GM18505 (cell line): Measurements from ENCODE around the gene LRRC71.

ENCODE experiments used
- ATAC-seq: cut with Tn5 transposase; IDR thresholded peaks from one replicate; pipeline ENCODE4 v1.9.1; 2021; ENCODE audit not compliant: unreplicated experiment
- POLR2A ChIP-seq: IDR thresholded peaks from 4 replicates; pipeline ENCODE4 v1.6.1; 2011; ENCODE audit warnings: borderline replicate concordance; ENCODE audit not compliant: insufficient read depth, insufficient read length; ENCODE audit errors: extremely low read depth

Gene LRRC71

DNA sequence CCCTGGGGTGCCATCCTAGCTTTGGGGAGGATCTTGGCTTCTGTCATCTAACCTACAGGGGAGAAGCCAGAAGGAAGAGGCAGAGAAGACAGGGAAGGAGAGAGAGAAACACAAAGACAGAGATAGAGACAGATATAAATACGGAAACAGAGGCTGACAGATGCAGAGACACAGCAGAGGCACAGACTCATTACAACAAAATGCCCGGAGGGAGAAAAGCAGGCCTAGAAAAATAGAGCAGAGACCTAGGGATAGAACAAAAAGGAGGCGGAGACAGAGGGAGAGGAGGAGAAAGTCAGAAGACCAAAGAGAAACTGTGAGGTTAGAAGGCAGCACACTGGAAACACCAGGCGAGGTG lies 25.0 kb upstream of the LRRC71 start:
- no peak for TF ChIP-seq POLR2A
- ATAC-seq, result no peak

DNA sequence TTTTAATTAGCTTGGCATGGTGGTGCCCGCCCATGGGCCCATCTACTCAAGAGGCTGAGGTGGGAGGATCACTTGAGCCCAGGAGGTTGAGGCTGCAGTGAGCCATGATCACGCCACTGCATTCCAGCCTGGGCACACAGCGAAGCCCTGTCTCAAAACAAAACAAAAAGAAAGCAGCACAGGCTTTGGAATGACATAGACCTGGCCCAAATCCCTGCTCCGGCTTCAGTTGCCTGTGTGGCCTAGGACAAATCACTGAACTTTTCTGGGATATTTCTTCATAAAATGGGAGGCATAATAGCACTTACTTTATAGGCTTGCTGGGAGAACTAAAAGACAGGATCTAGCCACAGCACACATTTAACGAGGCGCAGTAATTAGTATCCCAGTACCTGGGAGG lies 24.5 kb upstream of the LRRC71 start:
- no peak for TF ChIP-seq POLR2A
- no peak for ATAC-seq

DNA sequence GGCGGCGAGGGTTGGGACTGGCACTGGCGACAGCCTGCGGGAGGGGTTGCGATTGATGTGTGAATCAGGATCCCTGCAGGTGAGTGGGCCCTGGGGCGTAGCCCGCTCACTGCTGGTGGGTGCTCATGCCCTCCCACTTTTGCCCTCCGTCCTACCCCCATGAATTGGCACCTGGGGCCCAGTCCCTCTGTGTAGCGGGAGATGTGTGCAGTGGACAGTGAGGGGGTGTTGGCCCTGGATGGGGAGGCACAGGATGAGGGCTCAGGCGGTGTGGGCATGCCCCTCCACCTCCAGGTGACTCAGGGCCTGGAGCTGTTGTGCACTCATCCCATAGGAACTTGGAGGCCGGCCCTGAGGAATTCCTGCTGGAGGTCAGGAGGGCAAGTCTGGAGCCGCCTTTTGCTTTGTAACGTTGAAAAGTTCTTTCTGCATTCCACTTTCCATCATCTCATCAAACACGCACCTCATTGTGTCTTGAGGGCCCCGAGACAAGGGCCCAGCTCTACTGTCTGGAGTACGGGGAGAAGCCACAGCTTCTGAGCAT lies 23.9 kb upstream of the LRRC71 start:
- TF ChIP-seq POLR2A, result no peak
- no peak for ATAC-seq

DNA sequence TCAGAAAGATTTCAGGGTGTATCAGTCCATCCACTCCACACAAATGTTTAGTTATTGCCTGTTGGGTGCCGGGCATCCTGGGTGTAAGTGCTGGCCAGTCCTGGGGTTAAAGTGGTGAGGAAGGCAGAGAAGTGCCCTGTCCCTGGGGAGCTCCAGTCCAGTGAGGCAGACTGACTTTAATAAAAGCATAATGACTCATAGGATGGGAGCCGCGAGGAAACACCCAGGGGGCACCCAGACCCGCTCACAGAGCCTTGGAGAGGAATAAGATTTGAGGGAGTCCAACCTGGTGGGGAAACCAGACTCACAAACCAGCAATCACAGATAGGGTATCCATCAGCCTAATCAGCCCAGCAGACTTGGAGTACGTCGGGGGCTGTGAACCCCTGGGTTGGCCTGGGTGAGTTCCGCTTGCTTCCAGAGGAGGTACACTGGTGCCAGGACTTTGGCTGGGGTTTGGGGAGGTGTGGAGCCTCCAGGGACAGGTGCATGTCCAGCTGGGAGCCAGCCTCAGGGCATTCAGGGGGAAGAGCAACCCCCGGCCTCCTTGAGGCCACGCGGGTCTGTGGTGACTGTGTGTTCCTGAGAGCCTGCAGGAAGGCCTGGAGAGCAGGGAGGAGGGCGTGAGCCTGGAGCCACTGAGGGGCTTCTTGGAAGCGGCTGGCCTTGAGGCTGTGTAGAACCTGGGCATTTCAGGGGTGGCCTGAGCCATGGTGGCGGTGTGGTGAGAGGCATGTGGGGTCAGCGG lies 23.2 kb upstream of the LRRC71 start:
- no peak for TF ChIP-seq POLR2A
- ATAC-seq, result no peak

DNA sequence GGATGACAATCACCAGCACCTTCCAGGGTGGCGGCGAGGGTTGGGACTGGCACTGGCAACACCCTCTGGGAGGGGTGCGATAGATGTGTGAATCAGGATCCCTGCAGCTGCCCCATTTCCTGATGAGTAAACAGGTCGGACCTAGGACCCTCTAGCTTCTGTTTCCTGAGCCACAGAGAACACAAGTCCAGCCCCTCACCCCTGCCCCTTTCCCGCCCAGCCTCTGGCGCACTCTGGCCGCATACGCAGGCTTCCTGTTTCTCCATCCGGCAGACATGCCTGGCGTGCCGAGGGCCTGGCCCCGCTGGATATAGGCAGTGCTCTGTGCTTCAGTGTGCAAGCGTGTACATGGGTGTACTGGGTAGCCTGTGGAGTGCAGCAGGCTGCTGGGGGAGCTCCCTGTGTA lies 22.3 kb upstream of the LRRC71 start:
- ATAC-seq, result no peak
- TF ChIP-seq POLR2A, result no peak

DNA sequence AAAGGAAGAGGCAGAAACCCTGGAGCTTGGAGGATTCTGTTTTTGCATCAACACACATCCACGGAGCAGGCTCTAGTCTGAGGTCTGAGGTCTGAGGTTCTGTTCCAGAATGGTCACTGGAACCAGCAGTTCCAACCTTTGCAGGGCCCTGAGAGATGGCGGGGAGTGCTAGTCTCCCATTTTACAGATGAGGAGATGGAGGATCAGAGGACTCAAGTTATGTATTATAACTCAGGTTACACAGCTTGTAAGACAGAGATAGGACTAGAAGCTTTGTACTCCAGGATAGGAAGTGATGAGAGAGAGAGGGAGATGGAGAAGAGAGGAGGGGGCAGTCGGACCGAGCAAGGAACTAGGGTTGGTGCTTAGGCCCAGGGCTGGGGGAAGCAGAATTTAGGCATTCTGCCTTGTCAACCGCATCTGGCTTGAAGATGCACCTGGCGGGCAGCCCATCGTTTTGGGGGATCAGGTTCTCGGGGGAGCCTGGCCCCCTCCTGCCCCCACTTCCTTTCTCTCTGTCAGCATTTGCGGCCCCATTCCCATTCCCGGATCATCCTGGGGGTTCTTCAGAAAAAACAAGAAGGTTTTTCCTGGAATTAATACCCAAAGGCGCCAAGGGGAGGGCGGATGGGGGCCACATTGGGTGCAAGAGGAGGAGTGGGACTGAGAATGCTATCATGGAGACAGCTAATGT lies 21.3 kb upstream of the LRRC71 start:
- no peak for TF ChIP-seq POLR2A
- ATAC-seq, result no peak

DNA sequence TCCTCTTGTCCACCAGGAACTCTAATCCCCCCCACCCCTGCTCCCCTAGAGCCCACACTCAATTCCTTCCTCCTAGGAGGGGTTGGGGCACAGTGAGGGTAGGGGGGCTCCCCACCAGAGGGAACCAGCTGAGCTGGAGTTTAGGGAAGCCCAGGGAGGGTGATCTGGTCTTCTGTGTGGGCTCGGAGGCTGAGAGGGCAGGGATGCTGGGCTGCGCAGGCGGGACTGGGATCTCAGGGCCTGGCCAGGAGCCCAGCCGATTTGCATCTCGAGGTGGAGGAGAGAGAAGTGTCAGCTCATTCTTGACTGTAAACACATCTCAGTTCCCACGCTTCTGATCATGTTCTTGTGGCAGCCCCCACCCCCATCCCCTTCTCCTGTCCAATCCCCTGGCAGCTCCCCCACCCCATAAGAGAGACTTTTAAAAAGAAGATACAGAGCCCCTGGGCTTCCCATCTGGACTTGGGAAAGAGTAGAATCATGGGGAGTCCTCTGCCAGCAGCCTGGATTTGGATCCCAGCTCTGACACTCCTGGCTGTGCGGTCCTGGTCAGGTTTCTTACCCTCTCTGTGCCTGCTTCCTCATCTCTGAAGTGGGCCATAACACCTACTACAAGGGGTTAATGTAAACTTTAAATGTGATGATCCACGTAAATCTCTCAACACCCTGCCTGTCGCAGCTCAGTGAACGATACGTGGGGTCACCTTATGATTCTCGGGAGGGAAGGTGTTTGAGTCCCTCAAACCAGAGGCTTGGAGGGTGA lies 20.3 kb upstream of the LRRC71 start:
- no peak for ATAC-seq
- TF ChIP-seq POLR2A, result no peak

DNA sequence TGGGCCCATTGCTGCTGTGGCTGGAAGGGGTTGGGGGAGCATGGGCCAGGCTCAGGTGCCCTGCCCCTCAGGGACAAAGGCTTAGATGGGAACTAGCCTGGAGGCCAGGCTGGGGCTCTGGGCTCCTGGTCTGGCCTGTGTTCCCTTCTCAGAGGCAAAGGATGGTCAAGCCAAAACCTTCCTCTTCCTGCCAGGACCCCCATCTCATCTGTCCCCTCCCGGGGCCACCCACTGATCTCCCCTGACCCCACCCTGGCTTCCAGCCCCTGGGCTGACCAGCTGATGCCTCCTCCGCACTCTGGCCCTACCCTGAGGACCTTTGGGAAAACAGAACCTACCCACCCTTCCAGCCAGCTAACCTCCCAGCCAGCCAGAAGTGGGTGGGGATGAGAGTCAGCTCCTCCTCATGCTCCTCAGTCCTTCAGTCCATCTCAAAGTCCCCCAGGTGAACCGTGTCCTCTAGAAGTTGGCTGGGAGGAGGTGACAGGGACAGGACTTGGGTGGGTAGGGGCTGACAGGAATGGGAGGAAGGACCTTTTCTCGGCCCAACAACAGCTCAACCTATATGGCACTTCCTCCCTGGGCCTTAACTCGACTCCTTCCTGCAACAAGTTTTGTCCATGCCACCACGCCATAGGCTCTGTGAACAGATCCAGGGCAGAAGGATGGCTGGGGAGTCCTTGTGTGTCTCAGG lies 19.4 kb upstream of the LRRC71 start:
- no peak for TF ChIP-seq POLR2A
- ATAC-seq, result no peak

DNA sequence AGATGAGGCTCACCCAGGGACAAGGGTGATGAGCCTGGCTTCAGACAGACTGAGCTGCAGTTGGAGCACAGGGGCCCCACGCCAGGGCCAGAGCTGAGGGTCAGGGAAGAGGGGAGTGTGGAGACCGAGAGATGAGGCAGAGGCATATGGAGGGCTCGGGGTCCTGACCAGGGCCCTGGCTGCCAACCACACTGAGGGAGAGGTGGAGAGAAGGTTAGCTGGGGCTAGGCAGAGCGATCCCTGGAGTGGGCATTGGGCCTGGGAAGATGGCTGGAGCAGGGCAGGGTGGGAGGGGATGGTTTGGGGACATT lies 18.9 kb upstream of the LRRC71 start:
- no peak for TF ChIP-seq POLR2A
- no peak for ATAC-seq

DNA sequence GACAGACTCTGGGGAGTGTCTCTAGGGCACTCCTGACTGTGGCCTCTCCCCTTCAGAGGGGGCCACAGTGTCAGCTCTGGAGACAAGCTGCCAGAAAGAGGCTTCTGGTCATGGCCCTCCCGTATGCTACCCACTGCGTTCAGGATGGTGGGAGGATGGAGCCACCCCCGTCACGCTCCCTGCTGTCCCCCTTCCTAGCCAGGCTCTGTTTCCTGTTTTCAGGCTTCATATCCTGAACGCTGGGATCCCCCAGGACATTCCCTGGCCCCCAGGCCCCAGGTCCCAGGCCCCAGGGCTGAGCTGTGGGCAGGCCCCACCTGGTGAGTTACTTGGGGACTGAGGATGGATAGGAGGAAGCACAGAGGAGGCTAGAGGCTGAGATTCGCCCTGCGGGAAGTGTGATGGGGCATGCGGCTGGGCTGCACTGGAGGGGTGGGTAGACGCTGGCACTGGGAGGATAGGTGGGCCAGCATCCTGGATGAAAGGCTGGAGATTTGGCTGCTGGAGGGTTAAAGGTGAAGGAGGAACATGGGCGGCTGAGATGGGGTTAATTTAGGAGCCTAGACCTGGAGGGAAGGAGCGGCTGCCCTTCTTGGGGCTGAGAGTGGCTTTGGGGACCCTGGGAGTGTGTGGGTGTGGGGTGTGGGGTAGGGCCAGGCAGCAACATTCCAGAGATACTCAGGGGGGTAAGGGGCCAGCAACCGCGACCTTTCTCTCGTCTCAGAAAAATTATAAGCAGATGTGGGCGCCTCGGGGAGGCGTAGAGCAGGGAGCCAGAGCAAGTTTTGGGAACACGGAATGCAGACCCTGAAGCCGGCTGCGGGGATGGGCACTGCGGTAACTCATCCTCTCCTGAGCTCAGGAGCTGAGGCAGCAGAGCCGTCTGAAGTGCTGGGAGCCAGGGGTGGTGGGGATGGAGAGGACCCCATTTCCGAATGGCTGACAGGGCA lies 18.2 kb upstream of the LRRC71 start:
- no peak for TF ChIP-seq POLR2A
- no peak for ATAC-seq

DNA sequence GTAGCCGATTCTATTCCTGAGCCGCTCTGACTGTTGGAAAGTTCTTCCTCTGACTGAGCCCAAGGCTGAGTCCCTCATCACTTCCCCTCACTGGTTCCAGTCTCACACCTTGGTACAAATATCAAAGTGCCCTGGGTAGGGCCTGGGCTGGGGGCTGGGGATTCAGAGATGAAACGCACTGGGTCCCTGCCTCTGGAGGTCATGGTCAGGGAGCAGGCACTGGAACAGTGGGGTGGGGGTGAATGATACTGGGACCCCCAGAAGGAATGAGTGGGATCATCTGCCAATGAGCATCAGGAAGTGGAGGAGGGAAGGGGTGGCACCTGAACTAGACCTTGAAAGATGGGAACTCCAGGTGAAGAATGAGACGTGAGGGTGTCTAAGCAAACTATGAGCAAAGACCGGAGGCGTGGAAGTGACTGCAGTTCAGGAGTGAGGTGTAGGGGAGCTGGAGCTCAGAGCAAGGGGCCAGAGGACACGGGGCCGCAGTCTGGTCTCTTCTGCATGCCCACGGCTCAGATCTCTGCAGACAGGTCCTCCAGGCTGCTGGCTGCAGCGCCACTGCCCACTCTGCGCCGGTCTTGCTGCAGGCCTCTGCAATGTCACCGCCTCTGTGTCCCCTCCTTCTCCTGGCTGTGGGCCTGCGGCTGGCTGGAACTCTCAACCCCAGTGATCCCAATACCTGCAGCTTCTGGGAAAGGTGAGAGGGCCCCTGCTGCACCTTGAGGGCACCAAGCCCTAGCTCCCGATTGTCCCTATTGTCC lies 16.9 kb upstream of the LRRC71 start:
- no peak for ATAC-seq
- TF ChIP-seq POLR2A, result no peak
